Measurements from ENCODE around the gene KRTAP10-3.

The KRTAP10-3 gene

DNA sequence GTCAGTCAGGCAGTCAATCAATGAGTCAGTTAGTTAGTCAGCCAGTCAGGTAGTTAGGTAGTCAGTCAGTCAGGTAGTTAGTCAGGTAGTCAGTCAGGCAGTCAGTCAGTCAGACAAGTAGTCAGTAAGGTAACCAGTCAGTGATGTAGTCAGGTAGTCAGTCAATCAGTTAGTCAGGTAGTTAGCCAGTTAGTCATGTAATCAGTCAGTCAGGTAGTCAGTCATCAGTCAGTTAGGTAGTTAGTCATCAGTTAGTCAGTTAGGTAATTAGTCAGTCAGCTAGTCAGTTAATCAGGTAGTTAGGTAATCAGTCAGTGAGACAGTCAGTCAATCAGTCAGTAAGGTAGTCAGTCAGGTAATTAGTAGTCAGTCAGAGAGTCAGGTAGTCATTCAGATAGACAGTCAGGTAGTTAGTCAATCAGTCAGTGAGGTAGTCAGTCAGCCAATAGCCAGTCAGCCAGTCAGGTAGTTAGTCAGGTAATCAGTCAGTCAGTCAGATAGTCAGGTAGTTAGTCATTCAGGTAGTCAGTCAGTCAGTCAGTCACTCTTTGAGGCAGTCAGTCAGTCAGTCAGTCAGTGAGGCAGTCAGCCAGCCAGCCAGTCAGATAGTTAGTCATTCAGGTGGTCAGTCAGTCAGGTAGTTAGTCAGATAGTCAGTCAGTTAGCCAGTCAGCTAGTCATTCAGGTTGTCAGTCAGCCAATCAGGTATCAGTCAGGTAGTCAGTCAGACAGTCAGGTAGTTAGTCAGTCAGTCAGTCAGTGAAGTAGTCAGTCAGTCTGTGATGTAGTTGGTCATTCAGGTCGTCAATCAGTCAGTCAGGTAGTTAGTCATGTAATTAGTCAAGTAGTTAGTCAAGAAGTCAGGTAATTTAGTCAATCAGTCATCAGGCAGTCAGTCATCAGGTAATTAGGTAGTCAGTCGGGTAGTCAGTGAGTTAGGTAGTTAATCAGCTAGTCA lies 33.9 kb downstream of the KRTAP10-3 start:
- DNase-seq (ENCODE audit: low spot score in 2 of 2) (no peak), ATAC-seq (peak; percentile 54)
- no peaks in the 10 kb centered on the region for H3K36me3 Mint-ChIP-seq
- no peaks in the 10 kb centered on the region for H3K9me3 Mint-ChIP-seq
- no peaks in the 10 kb centered on the region for H3K4me1 Mint-ChIP-seq
- H3K4me3 Mint-ChIP-seq = no peak overlapping the region
- H3K27ac Mint-ChIP-seq = no peak overlapping the region

DNA sequence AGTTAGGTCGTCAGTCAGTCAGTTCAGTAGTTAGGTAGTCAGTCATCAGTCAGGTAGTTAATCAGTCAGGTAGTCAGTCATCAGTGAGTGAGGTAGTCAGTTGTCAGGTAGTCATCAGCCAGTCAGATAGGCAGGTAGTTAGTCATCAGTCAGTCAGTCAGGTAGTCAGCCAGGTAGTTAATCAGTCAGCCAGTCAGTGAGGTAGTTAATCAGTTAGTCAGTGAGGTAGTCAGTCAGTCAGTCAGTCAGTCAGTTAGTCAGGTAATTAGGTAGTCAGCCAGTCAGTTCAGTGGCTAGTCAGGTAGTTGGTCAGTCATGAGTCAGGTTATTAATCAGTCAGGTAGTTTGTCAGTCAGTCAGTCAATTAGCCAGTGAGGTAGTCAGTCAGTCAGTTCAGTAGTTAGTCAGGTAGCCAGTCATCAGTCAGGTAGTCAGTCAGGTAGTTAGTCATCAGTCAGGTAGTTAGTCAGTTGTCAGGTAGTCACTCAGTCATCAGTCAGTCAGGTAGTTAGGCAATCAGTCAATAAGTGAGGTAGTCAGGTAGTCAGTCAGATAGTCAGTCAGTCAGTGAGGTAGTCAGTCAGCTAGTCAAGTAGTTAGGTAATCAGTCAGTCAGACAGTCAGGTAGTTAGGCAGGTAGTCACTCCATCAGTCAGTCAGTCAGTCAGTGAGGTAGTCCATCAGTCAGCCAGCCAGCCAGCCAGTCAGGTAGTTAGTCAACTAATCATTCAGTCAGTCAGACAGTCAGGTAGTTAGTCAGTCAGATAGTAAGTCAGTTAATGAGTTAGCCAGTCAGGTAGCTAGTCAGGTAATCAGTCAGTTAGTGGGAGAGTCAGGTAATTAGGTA lies 34.8 kb downstream of the KRTAP10-3 start:
- Mint-ChIP-seq H3K36me3 (no peaks in the 10 kb centered on the region), H3K4me1 (no peaks in the 10 kb centered on the region), H3K9me3 (no peaks in the 10 kb centered on the region), H3K27ac (no peak overlapping the region), H3K4me3 (no peak overlapping the region)
- no peak for DNase-seq (ENCODE audit: low spot score in 2 of 2)
- peak; percentile 15 for ATAC-seq

DNA sequence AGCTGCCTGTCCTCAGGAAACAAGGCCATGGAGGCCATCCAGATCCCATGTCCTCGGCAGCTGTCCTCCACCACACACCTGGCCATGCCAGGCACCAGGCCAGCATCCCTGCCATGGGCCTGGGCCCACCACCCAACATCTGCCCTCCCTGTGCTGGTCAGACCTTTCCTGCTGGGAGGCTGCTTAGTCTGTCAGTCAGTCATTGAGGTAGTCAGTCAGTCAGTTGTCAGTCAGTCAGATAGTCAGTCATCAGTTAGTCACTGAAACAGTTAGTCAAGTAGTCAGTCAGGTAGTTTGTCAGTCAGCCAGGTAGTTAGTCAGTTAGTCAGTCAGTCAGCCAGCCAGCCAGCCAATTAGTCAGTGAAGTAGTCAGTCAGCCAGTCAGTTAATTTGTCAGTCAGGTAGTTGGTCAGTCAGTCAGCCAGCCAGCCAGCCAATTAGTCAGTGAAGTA lies 35.8 kb downstream of the KRTAP10-3 start:
- Mint-ChIP-seq H3K27ac (no peak overlapping the region), H3K36me3 (no peaks in the 10 kb centered on the region), H3K4me3 (no peak overlapping the region), H3K9me3 (peaks cover 2% of the 10 kb centered on the region), H3K4me1 (peaks cover 3% of the 10 kb centered on the region)
- DNase-seq (ENCODE audit: low spot score in 2 of 2) (no peak), ATAC-seq (no peak)

DNA sequence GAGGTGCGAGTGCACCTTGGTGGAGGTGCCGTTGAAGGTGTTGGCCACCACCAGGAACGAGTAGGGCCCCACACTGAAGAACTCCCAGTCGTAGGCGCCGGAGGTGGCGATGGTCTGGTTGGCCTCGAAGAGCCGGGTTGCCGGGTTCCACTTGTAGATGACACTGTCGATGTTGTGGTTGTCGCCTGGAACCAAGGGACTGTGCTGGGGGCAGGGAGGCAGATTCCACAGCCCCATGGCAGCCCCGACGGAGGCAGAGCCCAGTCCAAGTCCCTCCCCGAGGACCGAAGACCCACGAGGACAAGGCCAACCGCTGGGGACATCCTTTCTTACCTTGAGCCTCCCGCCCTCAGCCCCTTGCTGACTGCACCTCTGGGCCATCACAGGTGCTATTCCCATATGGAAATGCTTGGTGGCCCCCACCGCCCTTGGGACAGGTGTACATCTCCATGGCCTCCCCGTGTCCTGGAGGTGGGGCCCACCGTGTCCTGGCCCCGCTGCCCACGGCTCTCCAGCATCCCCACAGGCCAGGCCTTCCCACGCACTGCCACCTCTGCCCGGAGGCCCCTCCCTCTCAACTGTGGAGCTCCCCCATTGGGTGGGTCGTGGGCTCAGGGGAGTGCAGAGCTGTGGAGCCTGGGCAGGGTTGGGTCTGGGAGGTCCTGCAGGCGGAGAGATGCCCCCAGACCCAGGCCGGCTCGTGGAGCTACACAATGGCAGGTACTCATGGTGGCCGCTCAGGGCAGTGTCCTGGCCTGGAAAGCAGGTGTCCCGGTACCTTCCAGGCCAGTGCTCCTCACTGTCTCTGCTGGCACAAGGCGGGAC lies 36.5 kb downstream of the KRTAP10-3 start:
- Mint-ChIP-seq H3K4me1 (peaks cover 9% of the 10 kb centered on the region), H3K4me3 (no peak overlapping the region), H3K9me3 (peaks cover 3% of the 10 kb centered on the region), H3K27ac (no peak overlapping the region), H3K36me3 (no peaks in the 10 kb centered on the region)
- DNase-seq (ENCODE audit: low spot score in 2 of 2) (no peak), ATAC-seq (no peak)

DNA sequence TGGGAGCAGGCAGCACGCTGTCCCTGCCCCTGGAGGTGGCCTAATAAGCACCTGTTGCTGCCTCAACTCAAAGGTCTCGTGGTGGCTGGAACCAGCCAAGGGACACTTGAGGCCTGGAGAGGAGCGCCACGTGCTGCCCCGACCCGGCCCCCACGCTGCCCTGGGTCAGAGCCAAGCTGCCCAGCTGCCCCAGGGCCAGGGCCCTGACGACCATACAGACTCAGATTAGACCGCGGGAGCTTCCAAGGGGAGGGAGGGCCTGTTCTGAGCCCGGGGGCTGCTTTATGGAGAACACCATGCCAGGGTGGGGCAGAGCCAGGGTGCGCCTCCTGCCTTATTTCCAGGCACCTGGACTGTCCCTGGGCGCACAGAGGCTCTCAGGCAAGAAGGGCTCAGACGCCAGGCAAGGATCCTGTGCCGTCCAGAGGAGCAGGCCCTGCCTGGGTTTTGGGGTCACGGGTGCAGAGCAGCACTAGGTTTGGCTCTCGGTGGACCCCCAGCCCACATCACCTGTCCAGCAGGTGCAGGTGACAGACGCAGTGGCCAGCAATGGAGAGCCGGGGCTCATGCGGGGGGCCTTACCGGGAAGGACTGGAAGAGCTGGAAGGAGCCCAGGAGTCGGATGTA lies 37.2 kb downstream of the KRTAP10-3 start:
- Mint-ChIP-seq H3K4me3 (no peak overlapping the region), H3K4me1 (peaks cover 14% of the 10 kb centered on the region), H3K27ac (no peak overlapping the region), H3K9me3 (peaks cover 3% of the 10 kb centered on the region), H3K36me3 (no peaks in the 10 kb centered on the region)
- no peak for DNase-seq (ENCODE audit: low spot score in 2 of 2)
- no peak for ATAC-seq

DNA sequence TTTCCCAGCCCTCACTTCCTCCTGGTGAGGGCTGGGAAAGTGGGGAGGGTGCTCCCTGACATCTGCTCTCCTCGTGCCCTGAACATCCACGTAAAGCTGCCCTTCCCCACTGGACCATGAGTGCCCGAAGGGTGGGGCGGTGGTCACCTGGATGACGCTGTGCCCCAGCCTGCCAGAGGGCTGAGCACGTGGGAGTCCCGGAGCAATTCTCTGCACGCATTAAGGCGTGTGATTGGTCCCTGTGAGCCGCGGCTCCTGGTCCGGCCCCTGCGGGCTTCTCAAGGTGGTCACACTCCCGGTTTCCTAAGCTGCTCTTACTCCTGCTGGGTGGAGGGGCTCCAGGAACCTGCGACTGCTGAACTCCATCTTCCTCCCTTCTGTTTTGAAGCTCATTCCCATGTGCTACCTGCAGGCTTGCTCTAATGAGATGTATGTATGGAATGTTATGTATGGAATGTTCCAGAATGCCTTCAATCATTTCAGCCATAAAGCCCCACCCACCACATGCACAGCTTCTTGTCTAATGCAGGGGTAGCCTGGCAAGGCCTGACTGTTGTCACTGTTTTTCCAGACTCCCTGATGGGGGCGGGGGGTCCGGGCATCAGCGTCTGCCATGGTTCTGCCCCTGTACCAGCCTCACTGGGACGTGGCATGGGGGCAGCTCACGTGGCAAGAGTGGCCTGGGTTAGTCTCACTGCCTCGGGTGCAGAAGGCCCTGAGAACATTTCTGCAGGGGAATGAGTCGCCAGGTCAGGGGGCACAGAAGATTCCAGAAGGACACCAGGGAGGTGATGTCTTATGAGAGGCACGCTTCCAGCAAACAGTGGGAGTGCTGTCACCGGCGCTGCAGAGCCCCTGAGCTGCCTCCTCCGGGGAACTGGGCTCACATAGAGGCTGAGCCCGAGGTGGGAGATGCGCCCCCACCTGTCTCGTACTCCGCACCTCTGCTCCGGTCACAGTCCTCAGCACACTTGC lies 38.0 kb downstream of the KRTAP10-3 start:
- DNase-seq (ENCODE audit: low spot score in 2 of 2) (no peak), ATAC-seq (no peak)
- Mint-ChIP-seq H3K4me3 (no peak overlapping the region), H3K36me3 (no peaks in the 10 kb centered on the region), H3K27ac (no peak overlapping the region), H3K4me1 (peaks cover 14% of the 10 kb centered on the region), H3K9me3 (peaks cover 3% of the 10 kb centered on the region)

DNA sequence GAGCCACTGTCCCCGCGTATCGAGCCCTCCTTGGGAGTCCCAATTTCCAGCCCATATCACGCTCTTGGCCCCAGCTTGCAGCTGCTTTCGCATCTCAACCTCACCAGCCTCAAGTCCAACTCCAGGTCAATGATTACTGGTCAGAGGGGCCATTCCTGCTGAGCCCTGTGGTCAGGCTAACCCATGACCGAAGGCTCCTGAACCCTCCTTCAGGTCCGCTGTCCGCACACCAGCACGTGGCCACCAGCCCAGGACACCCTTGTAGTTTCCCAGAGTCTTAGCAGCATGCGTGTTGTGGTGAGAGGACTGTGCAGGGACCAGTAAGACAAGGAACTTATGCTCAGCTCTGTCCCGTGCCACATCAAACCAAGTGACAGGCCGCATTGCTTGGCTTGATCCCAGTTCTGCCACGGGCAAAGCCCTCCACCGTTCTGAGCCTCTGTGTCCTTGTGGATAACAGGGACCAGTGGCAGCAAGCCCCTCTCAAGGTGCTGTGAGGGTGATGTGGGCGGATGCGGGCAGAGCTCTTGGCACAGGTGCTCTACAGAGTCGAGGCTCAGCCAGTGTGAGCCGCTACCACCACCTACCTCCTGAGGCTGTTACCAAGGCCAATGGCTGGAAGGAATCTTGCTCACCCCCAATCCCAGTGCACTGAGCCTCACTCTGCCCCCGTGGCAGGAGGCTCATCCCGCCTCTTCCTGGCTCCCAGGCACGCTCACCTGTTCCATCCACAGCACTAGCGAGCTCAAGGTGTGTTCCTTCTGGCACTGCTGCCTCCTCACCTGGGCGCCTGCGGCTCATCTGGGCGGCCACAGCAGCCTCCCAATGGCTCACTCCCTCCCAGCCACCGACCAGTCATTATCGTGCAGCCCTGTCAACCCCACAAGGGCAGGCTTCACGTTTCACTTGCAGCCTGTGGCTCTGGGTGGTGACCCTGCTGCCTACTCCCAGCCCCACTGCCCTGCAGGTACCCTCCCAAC lies 39.0 kb downstream of the KRTAP10-3 start:
- Mint-ChIP-seq H3K4me1 (peaks cover 14% of the 10 kb centered on the region), H3K9me3 (peaks cover 3% of the 10 kb centered on the region)

DNA sequence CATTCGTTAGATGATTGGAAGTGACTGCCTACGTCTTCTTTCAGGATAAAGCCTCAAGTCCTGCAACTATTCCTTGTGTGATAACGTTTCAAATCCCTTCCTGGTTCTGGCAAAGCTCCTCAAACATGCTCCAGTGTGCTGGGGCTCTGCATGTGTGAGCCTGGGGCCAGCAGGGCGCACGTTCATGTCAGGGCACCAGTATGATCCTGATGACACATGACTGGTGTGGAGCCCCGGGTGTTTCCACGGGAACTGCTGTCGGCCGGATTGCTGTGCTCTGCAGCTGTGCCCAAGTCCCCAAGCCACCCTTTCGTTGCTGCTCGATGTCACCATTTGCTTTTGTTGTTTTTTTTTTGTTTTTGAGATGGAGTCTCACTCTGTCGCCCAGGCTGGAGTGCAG lies 39.9 kb downstream of the KRTAP10-3 start:
- peaks cover 3% of the 10 kb centered on the region for H3K9me3 Mint-ChIP-seq
- H3K4me1 Mint-ChIP-seq = peaks cover 14% of the 10 kb centered on the region
- DNase-seq (ENCODE audit: low spot score in 2 of 2) = no peak
- H3K36me3 Mint-ChIP-seq = no peaks in the 10 kb centered on the region
- no peak for ATAC-seq
- H3K27ac Mint-ChIP-seq = no peak overlapping the region
- no peak overlapping the region for H3K4me3 Mint-ChIP-seq

More for the DNA sequence above, 39.0 kb downstream of the KRTAP10-3 start:
- no peak overlapping the region for H3K27ac Mint-ChIP-seq
- DNase-seq (ENCODE audit: low spot score in 2 of 2) (no peak), ATAC-seq (no peak)
- H3K4me3 Mint-ChIP-seq = no peak overlapping the region
- no peaks in the 10 kb centered on the region for H3K36me3 Mint-ChIP-seq

DNA sequence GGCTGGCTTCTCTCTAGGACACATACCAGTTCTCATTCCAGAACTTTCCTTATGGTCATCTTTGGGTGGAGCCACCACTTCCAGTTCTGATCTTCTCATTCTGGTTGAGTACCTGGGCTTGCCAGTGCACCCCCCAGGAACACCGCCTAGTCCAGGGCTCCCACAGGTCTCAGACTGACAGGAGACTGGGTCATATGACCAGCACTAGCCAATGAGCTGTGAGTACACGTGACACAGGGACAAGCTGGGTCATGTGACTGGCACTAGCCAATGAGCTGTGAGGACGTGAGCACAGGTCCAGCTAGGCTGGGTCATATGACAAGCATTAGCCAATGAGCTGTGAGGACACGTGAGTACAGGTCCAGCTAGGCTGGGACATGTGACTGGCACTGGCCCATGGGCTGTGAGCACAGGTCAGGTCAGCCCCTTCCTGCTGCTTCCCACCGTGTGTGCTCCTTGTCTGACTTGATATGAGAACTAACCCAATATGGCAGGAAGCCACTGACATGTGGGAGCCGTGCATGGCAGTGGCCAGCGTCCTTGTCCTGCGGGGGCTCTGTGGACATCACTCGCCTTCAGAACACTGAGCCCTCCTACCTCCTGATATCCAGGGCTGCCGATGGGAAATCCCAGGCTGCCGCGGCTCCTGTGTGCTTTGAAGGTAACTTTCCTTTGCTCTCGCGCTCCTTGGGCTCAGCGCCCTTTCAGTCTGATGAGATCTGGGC lies 41.3 kb downstream of the KRTAP10-3 start:
- ATAC-seq (peak; percentile 58), DNase-seq (ENCODE audit: low spot score in 2 of 2) (no peak)
- no peaks in the 10 kb centered on the region for H3K36me3 Mint-ChIP-seq
- no peak overlapping the region for H3K4me3 Mint-ChIP-seq
- H3K27ac Mint-ChIP-seq = peak overlapping the region; percentile 60
- peaks cover 14% of the 10 kb centered on the region for H3K4me1 Mint-ChIP-seq
- H3K9me3 Mint-ChIP-seq = peaks cover 3% of the 10 kb centered on the region

DNA sequence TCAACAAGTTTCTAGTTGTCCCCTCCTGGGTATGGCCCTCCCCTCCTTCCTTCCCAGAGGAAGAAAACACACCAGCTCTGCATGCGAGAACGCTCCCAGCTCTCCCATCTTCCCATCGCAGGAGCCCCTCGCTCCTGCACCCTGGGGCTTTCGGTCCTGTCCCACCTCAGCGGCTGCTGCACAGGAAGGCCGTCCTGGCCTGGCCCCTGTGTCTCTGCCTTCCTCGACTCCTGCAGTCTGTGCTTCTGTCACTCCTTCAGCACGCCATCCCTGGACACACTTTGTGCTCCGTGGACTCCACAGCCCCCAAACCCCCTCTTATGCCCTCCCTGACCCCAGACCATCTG lies 41.8 kb downstream of the KRTAP10-3 start:
- peak overlapping the region; percentile 60 for H3K27ac Mint-ChIP-seq
- peaks cover 3% of the 10 kb centered on the region for H3K9me3 Mint-ChIP-seq

DNA sequence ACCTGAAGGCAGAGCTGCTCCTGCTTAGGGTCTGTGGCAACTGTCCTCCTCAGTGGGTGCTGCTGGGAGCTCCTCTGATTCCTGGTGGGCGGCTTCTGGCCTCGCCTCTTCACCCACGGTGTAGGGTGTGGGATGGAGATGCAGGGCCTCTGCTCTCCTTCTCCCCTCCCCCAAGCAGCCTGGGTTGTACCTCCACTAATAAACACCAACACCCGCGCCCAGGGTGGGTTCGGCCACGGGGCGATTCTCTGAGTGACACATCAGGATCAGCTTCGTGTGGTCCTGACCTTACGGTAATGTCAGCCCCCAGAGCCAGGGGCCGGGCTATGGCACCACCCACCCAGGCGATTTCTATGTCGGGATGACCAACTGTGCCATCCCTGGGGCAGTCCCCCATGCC lies 42.3 kb downstream of the KRTAP10-3 start:
- H3K9me3 Mint-ChIP-seq = peaks cover 3% of the 10 kb centered on the region
- ATAC-seq (no peak), DNase-seq (ENCODE audit: low spot score in 2 of 2) (no peak)
- H3K4me3 Mint-ChIP-seq = no peak overlapping the region
- no peaks in the 10 kb centered on the region for H3K36me3 Mint-ChIP-seq
- H3K4me1 Mint-ChIP-seq = peaks cover 14% of the 10 kb centered on the region
- peak overlapping the region; percentile 60 for H3K27ac Mint-ChIP-seq

More for the DNA sequence above, 41.8 kb downstream of the KRTAP10-3 start:
- Mint-ChIP-seq H3K4me1 (peaks cover 14% of the 10 kb centered on the region), H3K36me3 (no peaks in the 10 kb centered on the region), H3K4me3 (no peak overlapping the region)
- ATAC-seq = no peak
- no peak for DNase-seq (ENCODE audit: low spot score in 2 of 2)

DNA sequence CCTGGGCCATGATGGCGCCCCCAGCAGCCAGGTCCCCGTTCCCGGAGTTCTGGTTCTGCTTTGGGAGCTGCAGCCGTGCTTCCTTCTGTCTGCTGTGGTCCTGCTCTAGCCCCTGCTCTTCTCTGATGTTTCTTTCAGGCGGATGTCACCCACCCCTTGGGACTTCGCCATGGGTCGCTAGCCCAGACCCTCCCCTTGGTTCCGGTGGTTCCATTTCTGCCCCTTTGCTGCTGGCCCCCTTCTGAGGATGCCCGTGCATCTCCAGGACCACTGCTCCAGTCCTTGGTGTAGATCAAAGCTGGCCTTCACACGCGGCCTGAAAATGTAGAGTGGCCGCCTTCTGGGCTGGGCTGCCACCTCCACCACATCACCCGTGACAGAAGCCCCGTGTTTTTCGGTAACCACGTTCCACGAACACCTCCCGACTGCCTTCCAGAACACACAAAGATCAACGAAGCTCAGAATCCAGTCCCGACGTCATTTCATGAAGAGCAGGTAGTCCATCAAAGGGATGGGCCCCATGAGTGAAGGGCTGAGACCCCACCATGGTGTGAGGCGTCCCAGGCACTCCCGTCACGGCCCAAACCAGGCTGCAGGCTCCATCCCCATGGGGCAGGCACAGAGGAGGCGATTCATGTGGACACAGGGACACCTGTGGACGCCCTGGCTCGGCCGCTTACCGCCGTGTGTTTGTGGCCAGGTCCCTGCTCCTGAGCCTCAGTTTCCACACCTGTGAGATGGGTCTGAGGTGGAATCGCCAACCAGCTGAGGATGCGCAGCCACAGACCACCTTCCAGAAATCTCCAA lies 43.0 kb downstream of the KRTAP10-3 start:
- H3K4me1 Mint-ChIP-seq = peaks cover 14% of the 10 kb centered on the region
- H3K4me3 Mint-ChIP-seq = no peak overlapping the region
- no peaks in the 10 kb centered on the region for H3K36me3 Mint-ChIP-seq
- H3K27ac Mint-ChIP-seq = no peak overlapping the region
- no peak for ATAC-seq
- no peak for DNase-seq (ENCODE audit: low spot score in 2 of 2)
- peaks cover 3% of the 10 kb centered on the region for H3K9me3 Mint-ChIP-seq

Measured in stimulated activated effector memory CD8-positive, alpha-beta T cell treated with anti-CD3 and anti-CD28 coated beads, Interleukin-12 subunit alpha, Interleukin-12 subunit beta, amount 100 ng/mL, for 72 hours (primary cell).